HT-29 (cell line): ENCODE measurements around the gene PEPD. TPM values are rescaled to one million over a fixed set of nuclear protein-coding genes. Genes with fewer than 3 reads are reported as not detected.
"Not testable (repeated sequence)": the region's sequence is repeated elsewhere in the genome, so short reads cannot be mapped to it uniquely, and the experiment has no call there.

ENCODE experiments used
- DNase-seq: peaks from one replicate; pipeline ENCODE4 v3.0.0-alpha.2; 2015; ENCODE audit warnings: low spot score
- total RNA-seq: library from RNA; depleted of rRNA; stranded (reverse); fragments of >200 nt; shearing (Covaris generic); gene quantifications from 2 replicates; pipeline ENCODE4 v1.2.3, GENCODE V29; 2014

The PEPD gene
- total RNA-seq, 1 experiment from 2014 or later, result 66.1 TPM

GRCh38 chr19:33498391-33499000, 23.1 kb downstream of the PEPD start:
- DNase-seq, result no peak

GRCh38 chr19:33497778-33498175, 23.8 kb downstream of the PEPD start:
- DNase-seq, result no peak

GRCh38 chr19:33497131-33497777, 24.3 kb downstream of the PEPD start:
- no peak for DNase-seq

- no peak for DNase-seq
Observed at GRCh38 chr19:33496038-33496895, 25.3 kb downstream of the PEPD start.

- DNase-seq, result no peak
Observed at GRCh38 chr19:33493401-33494275, 28.0 kb downstream of the PEPD start.

GRCh38 chr19:33492951-33493350, 28.6 kb downstream of the PEPD start:
- no peak for DNase-seq

- DNase-seq, result no peak
Observed at GRCh38 chr19:33492090-33492489, 29.5 kb downstream of the PEPD start.

- DNase-seq, result not testable (repeated sequence)
Observed at GRCh38 chr19:33490596-33490995, 31.0 kb downstream of the PEPD start.

GRCh38 chr19:33490041-33490451, 31.5 kb downstream of the PEPD start:
- no peak for DNase-seq

GRCh38 chr19:33488826-33489225, 32.8 kb downstream of the PEPD start:
- DNase-seq, result no peak

GRCh38 chr19:33487901-33488800, 33.4 kb downstream of the PEPD start:
- DNase-seq, result no peak

- no peak for DNase-seq
Observed at GRCh38 chr19:33486936-33487811, 34.4 kb downstream of the PEPD start.

GRCh38 chr19:33486407-33486806, 35.2 kb downstream of the PEPD start:
- no peak for DNase-seq

- DNase-seq, result no peak
Observed at GRCh38 chr19:33484226-33484774, 37.3 kb downstream of the PEPD start.

- no peak for DNase-seq
Observed at GRCh38 chr19:33482476-33482875, 39.1 kb downstream of the PEPD start.

- DNase-seq, result no peak
Observed at GRCh38 chr19:33481863-33482262, 39.7 kb downstream of the PEPD start.

- not testable (repeated sequence) for DNase-seq
Observed at GRCh38 chr19:33479570-33479969, 42.0 kb downstream of the PEPD start.

- DNase-seq, result no peak
Observed at GRCh38 chr19:33477781-33478180, 43.8 kb downstream of the PEPD start.

GRCh38 chr19:33476151-33476707, 45.4 kb downstream of the PEPD start:
- no peak for DNase-seq
